Hypothalamus (tissue), 51 donors: ENCODE measurements around the gene RAE1.

Experiments
- DNase-seq, 51 donors: peaks; one replicate each; lab custom pipeline; 2025; lab: John Stamatoyannopoulos, UW

Gene RAE1

DNA sequence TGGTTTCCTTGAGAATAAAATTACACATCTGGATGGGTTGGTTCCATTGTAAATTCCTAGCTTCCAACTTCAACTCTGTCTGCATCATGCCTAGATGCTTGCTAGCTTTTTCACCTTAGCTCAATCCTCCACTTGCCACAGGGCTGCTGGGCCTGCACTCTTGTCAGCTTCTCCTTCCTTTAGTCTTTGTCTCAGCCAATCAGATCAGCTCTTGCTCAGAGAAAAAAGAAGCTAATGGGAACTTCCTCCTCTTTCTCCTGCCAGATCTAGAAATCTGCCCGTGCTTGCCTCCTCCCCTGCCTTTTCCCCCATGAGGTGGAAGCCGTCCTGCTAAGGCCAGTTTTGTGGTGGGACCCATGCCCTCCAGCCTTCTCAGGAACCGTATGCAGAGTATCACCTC lies 18.5 kb downstream of the RAE1 start:
- no peak for DNase-seq

DNA sequence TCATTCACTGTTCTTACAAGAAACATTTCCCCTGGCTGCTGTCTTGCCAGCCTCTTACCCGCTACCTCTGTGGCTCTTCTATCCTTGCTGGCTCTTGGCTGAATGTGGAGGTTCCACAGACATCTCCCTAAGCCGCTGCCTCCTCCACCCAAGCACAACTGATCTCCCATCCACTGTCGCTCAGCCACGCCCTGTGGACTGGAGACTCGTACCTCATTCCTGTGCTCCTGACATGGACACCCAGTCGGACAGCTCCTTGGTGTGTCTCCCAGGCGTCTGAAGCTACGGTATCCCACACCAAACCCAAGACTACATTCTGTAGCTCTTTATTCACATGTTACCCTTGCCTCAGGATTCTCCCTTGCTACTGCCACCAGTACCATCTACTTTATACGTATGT lies 19.3 kb downstream of the RAE1 start:
- no peak for DNase-seq

DNA sequence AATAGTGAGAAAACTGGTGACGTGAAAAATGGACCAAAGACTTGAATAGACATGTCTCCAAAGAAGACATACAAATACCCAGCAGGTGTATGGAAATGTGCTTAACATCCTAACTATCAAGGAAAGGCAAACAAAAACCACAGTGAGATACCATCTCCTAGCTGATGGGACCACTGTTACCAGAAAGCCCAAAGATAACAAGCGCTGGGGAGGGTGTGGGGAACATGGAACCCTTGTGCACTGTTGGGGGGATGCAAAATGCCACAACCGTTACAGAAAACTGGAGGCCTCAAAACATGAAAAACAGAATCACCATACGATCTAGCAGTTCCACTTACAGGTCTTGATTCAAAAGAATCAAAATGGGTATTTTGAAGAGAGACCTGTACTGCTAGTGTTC lies 20.3 kb downstream of the RAE1 start:
- no peak for DNase-seq

DNA sequence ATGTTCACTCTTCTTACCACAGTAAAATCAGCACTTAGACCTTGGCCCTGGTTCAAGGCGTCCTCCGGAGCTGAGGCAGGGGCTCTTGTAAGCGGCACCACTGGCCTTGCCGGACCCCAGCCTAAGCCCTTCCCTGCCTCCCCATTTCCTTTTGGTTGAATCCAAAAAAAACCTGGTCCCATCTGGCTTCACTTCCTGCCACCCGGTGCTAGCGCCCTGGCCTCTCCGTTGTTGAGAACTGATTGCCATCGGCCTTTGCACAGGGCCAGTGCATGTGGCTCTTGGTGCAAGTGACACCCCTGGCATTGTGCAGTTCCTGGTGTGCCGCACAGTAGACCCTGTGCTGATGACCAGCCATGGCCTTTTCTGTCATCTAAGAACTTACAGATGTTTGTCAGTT lies 21.1 kb downstream of the RAE1 start:
- DNase-seq, result no peak

DNA sequence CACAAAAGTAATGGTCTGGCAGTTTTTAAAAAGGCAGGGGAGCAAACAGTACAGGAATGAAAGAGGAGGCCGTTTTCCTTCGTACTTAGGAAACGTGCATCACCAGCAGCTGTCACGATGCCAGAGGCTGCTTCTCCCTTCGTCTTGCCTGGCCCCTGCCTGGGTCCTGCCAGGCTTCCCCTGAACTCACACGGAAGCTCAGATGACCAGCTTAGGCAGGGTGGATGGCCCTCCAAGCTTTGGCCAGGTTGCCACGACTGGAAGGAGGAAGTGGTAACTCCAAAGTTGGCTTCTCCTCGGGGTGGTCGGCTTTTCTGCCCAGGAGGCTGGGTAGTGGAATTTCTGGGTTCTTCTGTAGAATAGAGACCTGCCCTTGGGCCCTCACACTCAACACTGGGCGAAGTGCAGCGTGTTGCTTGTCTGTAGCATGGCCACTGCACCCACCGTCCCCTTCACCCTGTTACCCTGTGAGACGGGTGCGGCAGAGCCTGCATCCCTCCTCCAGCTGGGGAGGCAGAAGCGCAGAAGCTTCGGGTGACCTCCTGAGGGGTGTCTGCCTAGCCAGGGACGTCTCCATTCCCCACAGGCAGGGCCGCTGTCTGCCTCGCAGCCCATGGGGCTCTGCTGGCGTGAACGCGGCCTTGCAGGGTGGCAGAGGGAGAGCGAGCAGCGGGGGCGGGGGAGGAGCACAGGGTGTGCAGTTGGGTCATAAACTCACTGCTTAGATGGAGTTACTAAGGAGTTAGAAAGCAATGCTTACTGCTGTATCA lies 21.7 kb downstream of the RAE1 start:
- DNase-seq, result no peak

DNA sequence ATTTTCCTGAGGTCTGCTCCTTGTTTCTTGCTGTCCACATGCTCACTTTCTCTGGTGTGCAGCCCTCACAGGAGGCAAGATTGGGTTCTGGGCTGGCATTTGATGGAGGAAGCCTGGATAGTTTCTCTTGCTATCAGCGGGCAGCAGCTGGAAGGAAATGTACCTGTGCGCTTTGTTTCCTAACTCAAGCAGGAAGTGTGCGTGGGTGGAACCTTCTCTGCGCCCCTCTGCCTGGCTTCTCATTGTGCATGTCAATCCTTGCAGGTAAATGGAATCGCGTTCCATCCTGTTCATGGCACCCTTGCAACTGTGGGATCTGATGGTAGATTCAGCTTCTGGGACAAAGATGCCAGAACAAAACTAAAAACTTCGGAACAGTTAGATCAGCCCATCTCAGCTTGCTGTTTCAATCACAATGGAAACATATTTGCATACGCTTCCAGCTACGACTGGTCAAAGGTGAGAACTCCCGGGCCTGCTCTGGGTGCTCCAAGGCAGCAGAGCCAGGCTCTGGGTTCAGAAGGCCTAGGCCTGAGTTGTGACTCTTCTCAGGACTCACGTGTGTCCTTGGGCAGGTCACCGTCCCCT lies 23.4 kb downstream of the RAE1 start:
- no peak for DNase-seq

DNA sequence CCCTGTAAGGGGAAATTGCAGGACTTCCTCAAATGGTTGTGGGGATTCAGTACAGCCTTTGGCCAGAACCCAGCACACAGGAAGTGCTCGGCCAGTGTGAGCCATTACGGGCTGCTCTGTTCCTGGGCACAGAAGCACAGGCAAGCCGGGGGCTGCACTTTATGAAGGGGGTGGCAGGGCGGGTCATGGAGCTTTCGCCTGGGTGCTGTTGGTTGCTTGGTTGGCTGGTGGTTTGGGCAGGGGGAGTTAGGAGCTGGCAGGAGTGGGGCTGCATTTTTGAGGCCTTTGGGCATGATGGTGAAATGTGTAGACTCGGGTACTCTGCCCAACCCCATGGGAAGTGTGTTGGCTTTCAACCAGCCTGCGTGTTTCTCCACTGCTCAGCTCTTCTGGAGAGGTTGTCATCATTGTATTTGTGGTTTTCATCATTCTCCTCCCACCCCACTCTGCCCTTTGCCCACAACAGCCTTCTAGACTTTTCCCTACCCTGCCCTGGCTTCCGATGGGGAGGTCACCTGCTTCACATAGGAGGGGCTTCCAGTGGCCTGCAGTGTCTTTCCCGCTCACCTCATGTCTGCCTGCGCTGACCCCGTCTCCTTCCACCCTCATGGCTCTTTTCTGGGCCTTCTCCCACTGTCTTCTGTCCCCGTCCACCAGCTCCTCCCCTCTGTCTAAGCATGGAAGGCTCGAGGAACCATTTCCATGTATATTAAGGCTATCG lies 24.0 kb downstream of the RAE1 start:
- peak in 1 of 51 donors; percentile 30 for DNase-seq

DNA sequence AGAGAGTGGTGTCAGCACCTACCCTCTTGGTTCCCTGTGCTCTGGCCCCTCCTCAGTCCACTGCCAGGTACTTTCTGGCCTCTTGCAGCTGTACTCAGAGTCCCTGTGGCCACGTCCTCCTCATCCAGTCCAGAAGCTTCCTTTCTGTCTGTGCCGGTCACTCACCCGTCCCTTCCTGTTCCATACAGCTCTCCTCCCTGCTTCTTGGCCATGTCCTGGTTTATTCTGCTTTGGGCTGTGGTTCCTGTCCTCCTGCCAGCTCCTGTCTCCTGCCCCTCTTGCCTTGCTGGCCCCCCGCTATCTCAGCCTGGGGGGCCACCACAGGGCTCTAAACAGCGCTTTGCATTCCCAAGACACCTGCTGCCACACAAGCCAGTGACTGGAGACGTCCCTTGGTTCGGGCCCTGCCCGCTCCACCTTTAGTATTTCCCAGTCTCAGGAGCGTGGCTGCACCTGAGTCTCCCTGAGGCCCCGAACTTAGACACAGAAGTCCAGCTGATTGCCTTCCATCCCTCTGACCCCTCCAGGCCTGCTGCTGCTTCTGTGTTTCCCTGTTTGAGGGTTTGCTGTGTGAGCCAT lies 24.7 kb downstream of the RAE1 start:
- DNase-seq, result no peak

DNA sequence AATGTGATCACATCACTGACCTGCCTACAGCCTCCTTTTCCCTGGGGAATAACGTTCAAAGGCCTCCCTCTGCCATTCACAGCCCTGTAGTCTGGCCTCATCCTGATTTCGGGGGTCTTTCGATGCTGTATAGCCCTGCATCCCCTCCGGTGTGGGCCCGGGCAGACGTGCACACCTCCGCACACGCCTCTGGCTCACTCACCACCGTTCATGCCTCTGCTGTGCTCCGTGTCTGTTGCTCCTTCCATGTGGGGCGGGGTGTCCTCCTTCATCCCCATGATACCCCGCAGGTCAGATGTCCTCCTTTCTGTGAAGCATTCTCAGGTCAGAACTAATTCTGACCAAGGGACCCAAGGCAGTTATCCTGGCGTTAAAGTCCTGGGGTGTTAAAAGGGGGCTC lies 26.3 kb downstream of the RAE1 start:
- DNase-seq, result no peak

DNA sequence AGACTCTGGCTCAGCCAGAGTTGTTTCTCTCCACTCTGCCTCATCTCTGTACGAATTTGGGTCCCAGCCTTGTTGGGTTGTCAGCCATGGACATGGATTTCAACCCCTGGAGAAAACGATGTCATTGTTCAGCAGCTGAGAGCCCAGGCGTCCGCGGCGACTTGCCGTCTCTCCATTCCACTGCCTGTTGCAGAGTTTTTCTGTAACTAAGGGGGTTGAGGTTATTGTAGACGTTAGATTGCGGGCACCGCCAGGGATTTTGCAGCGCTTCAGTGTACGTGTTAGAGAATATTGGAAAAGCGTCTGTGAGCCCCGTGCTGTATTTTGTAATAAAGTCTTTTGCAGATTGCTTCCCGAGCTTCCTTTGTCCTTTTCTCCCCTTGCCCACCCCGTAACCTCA lies 27.1 kb downstream of the RAE1 start:
- DNase-seq, result no peak

DNA sequence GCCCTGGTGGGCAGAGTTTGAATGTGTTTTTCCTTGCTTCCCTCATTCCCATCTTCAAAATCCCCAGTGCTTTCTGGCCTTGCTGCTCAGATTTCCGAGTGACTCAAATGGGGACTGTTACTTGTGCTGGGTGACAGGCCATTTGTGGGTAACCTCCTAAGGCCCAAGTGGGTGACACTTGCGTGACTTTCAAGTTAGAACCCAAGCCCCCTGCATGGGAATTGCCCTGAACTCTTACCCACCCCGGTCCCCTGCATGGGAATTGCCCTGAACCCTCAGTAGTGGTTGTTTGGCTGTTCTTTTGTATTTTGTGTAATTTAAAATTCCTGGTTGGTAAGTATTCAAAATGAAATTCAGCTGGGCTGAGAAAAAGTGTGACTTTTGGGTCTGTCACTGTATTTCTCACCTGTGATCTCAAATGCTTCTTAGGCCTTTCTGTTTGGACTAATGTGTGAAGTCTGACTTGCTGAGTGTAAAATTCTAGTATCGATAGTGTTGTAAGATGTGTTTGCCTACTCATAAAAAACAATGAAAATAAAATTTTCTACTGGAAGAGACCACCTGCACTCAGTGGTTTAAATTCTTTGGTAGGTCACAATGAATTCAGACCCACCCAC lies 27.7 kb downstream of the RAE1 start:
- DNase-seq, result no peak

DNA sequence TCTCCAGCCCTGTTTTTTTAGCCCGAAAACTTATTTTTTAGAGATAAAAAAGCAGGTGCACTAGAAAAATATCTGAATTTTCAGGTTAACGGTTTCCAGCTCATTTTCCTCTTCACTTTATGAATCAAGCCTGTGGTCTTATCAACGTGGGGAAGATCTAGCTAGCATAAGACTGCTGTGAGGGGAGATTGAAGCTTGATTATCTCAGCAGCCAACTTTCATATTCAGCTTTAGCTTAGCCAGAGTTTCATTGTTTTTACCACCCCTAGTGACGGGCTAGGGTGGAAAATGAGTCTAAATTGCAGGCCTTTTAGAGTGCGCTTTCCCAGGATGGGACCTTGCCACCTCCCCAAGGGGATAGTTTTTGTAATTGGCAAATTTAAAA lies 28.2 kb downstream of the RAE1 start:
- no peak for DNase-seq

DNA sequence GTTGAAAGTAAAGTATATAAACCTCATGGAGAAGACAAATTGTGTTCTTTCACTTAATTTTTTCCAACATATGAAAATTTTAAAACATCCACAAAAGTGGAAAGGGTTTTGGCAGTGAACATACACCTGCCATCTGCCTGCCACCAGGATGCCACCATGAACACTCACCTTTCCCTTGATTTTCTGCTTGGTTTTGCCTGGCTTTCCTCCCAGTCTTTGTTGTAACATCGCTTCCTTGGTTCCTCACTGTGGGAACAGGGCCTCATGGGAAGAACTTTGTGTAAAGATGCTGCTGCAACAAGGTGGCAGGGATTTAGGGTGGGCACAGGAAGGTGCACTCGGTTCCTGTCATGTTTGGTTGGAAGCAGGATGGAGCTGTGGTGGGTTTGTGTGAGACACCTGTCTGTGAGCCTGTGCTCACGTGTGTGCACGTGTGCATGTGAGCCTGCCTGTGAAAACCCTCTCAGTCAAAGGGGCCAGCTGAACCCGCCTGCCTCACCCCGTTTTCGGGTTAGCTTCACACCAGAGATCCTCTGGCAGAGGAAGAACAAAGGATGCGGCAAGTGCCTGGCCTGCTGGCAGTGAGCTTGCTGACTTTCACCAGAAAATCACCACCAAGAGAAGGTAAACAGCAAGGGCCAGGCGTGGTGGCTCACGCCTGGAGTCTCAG lies 29.2 kb downstream of the RAE1 start:
- no peak for DNase-seq

DNA sequence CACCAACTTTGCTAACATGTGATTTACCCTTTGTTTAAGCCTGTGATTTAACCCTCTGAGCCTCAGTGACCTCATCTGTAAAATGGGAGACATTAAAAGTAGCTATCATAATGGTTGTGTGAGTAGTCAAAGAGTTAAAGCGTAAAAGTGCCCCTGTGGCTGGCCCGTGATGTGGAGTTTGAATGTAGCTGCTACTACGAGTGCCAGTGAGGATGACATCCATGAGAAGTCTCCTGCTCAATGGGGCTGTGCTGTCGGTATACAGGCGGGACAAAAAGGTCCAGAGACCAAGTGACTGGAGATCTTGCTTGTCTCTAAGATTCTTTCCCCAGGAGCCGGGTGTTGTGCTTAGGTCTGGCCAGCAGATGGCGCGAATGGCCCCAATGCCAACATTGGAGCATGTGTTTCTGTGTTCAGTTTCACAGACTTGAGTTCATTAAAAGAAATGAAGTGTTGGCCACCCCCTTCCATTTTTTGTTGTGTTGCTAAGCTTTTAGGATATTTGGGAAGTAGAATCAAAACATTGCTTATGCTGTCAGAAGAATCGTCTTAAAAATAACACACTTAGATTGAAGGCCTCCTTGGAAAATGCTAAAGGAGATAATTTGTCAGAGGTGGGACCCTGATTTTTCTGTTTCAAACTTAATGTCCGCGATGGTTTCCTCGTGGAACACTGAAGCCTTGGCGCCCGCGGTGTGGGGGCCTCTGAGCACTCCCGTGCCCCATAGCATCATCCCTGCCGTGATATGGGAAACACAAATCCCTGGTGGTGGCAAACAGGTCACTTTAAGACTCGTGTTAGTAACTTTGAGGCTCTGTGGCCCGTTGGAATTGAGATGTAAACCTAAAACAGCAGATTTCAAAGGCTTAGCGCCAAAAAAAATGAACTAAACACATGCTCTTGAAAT lies 30.8 kb downstream of the RAE1 start:
- peak in 44 of 51 donors; percentile 27 to 87 (median 70) for DNase-seq

DNA sequence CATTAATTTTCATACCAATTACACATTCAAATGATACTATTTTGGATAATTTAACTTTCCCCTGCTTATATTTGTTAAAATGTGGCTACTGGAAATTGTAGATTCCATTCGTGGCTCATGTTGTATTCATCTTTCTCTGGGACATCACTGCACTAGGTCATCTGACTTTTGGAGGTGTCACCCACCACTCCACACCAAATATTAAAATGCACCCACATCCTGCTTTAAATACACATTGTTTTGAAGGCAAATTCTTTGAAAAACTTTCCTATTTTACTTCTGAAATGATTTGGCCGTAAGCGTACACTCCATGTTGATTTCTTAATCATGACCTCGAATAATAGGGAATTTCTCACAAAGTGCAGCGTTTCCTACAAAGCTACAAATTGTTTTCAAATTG lies 31.5 kb downstream of the RAE1 start:
- DNase-seq, result no peak

DNA sequence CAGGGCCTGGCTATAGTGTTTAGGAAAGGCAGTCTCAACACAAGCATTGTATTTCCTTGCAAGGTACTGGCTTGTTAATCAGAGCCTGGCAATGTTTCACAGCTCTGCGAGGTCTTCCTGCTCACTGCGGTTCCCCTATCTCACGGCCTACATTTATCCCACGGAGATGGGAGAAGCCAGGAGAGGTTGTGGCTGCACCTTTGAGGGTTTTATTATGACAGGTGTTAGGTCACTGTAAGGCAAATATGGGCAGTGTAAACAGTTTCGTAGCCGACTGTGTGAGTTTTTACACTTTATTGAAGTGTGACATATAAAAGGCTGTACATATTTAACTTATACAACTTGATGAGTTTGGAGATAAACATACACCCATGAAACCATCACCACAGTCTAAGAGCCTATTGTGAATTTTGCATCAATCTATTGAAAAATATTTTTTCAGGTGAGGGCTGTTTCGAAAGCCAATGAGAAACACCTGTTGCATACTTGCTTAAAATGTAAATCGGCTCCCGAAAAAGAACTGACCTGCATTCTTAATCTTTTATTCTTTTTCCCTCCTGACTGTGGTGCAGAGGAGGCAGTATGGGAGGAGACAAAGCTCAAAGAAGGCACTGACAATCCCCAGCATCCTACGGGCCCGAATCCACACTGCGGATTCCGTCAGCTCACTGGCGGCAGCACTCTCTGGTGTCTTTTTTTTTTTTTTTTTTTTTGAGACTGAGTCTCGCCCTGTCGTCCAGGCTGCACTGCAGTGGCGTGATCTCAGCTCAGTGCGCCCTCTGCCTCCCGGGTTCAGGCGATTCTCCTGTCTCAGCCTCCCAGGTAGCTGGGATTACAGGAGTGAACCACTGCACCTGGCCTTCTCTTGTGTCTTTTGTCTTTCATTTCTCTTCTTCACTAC lies 32.6 kb downstream of the RAE1 start:
- DNase-seq, result no peak

DNA sequence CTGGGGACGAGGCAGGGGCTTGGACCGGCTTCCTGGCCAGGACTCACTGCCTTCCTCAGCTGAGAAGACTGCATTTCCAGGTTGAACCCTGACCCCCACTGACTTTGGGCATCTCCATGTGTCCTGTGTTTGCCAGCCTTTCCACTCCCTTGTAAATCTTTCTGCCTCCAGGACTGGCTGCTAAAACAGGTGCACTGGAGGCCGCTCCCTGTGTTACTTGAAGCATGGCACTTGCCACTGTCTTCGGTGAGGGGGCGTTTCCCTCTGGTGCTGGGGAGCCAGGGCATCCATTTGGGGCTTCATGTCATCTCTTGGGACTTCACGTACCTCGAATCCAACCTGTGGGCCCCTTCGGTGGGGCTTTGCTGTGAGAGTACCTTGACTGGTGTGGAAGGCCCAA lies 33.4 kb downstream of the RAE1 start:
- no peak for DNase-seq

DNA sequence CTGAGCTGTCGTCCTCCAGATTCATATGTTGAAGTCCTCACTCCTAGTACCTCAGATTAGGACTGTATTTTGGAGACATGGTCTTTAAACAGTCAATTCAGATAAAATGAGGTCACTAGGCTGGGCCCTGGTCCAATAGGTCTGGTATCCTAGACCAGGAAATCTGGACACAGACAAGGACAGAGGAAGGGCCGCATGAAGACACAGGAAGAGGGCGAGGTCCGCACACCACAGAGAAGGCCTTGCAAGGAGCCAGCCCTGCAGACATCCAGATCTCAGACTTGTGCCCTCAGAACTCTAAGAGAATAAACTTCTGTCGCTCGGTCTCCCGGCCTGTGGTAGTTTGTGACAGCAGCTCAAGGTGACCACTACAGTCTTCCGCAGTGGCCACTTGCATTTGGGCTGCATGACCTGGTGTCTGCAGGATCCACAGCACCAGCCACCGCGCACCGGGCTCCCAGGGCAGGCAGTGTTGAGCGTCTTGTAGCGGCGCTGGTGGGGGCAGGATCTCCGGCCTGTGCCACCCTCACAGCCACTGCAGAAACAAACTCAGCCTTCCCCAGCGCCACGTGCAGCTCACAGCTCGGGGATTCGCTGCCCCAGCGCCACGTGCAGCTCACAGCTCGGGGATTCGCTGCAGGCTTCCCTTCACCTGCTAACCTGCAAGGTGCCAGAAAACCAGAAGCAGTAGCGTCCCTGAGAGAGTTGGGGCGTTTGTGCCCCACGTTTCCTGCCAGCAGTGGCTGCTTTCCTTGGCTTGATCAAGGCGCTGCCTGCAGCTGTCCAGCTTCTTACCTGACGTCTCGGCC lies 34.1 kb downstream of the RAE1 start:
- DNase-seq, result no peak
